ENCODE data around the gene NUDT22. TPM values are rescaled to one million over a fixed set of nuclear protein-coding genes. Genes with fewer than 3 reads are reported as not detected.

NUDT22 gene
- polyA plus RNA-seq, 1 donor (not counting 4 experiments of a cell fraction or from before 2014, with no cell fraction given): 31.1 TPM

GRCh38 chr11:64233913-64234586 is 8.0 kb downstream of the NUDT22 start, which contains the start of gene VEGFB:
TSS of gene VEGFB (plus strand) at chr11:64234584. CDS start at chr11:64234834, 250 bp downstream.
- Histone ChIP-seq H3K36me3 (ENCODE audit: control insufficient read depth in 2 of 2, extremely low read depth in 1 of 2, insufficient read depth in 2 of 2, low read length in 2 of 2) (peaks cover 10 to 25% of the 10 kb centered on the region in 2 experiments), H3K9me1 (ENCODE audit: control insufficient read depth, extremely low read depth, insufficient read depth, low read length) (peaks cover 2% of the 10 kb centered on the region), H4K20me1 (ENCODE audit: control insufficient read depth, extremely low read depth, insufficient read depth, low read length) (no peaks in the 10 kb centered on the region), H3K4me2 (ENCODE audit: control insufficient read depth, extremely low read depth, insufficient read depth, low read depth, low read length) (peak within 1 kb of the TSS; percentile 82), H2AFZ (ENCODE audit: control insufficient read depth, low read length) (no peak within 1 kb of the TSS), H3K9ac (ENCODE audit: control insufficient read depth, extremely low read depth, insufficient read depth, low read length) (peak within 1 kb of the TSS; percentile 58), H3K9me3 (ENCODE audit: control insufficient read depth, low read depth, low read length) (no peaks in the 10 kb centered on the region), H3K4me1 (ENCODE audit: control insufficient read depth, extremely low read depth, insufficient read depth, low read length) (peaks cover 54% of the 10 kb centered on the region), H3K79me2 (ENCODE audit: control insufficient read depth, insufficient read depth, low read length) (no peaks in the 10 kb centered on the region), H3K27ac (ENCODE audit: control insufficient read depth, insufficient read depth, low read length) (no peak within 1 kb of the TSS), H3K4me3 (ENCODE audit: control insufficient read depth in 2 of 3, extremely low read depth in 1 of 3, insufficient read depth in 2 of 3, low read depth in 1 of 3, low read length in 3 of 3) (peak within 1 kb of the TSS; percentile 49 to 65 (median 63)), H3K27me3 (ENCODE audit: control insufficient read depth, extremely low read depth, insufficient read depth, low read length) (no peaks in the 10 kb centered on the region)
- no peak for FAIRE-seq
- DNase-seq (ENCODE audit: low read depth, low spot score): no peak
- dilution Hi-C loops (cut with MboI; ENCODE audit: extremely low pct_ligation_motif_present, low sequenced_read_pairs): no loop called here
- TF ChIP-seq EZH2 (IDR thresholded peaks at IDR 0.05; ENCODE audit: low read length) (no peak), CTCF (optimal IDR thresholded peaks at IDR 0.05 in 1 of 3, IDR thresholded peaks at IDR 0.05 in 1 of 3, conservative IDR thresholded peaks at IDR 0.05 in 1 of 3; ENCODE audit: extremely low read depth in 1 of 3, insufficient read depth in 2 of 3, low read length in 3 of 3) (no peak)

- Histone ChIP-seq H3K4me2 (ENCODE audit: control insufficient read depth, extremely low read depth, insufficient read depth, low read depth, low read length) (peak overlapping the region; percentile 82), H2AFZ (ENCODE audit: control insufficient read depth, low read length) (no peak overlapping the region), H3K9me1 (ENCODE audit: control insufficient read depth, extremely low read depth, insufficient read depth, low read length) (peaks cover 2% of the 10 kb centered on the region), H3K9ac (ENCODE audit: control insufficient read depth, extremely low read depth, insufficient read depth, low read length) (peak overlapping the region; percentile 33), H4K20me1 (ENCODE audit: control insufficient read depth, extremely low read depth, insufficient read depth, low read length) (no peaks in the 10 kb centered on the region), H3K9me3 (ENCODE audit: control insufficient read depth, low read depth, low read length) (no peaks in the 10 kb centered on the region), H3K27ac (ENCODE audit: control insufficient read depth, insufficient read depth, low read length) (no peak overlapping the region), H3K4me3 (ENCODE audit: control insufficient read depth in 2 of 3, extremely low read depth in 1 of 3, insufficient read depth in 2 of 3, low read depth in 1 of 3, low read length in 3 of 3) (peak overlapping the region; percentile 49 to 63 (median 57)), H3K27me3 (ENCODE audit: control insufficient read depth, extremely low read depth, insufficient read depth, low read length) (no peaks in the 10 kb centered on the region), H3K4me1 (ENCODE audit: control insufficient read depth, extremely low read depth, insufficient read depth, low read length) (peaks cover 52% of the 10 kb centered on the region), H3K36me3 (ENCODE audit: control insufficient read depth in 2 of 2, extremely low read depth in 1 of 2, insufficient read depth in 2 of 2, low read length in 2 of 2) (peaks cover 8 to 23% of the 10 kb centered on the region in 2 experiments), H3K79me2 (ENCODE audit: control insufficient read depth, insufficient read depth, low read length) (no peaks in the 10 kb centered on the region)
- DNase-seq (ENCODE audit: low read depth, low spot score) (no peak), FAIRE-seq (no peak)
- dilution Hi-C loops (cut with MboI; ENCODE audit: extremely low pct_ligation_motif_present, low sequenced_read_pairs): no loop called here
- TF ChIP-seq EZH2 (IDR thresholded peaks at IDR 0.05; ENCODE audit: low read length) (no peak), CTCF (optimal IDR thresholded peaks at IDR 0.05 in 1 of 3, IDR thresholded peaks at IDR 0.05 in 1 of 3, conservative IDR thresholded peaks at IDR 0.05 in 1 of 3; ENCODE audit: extremely low read depth in 1 of 3, insufficient read depth in 2 of 3, low read length in 3 of 3) (no peak)
Observed at GRCh38 chr11:64234647-64235379, 8.7 kb downstream of the NUDT22 start.
